HG02870 (cell line): Measurements from ENCODE around the gene COX4I2.
"Not testable (repeated sequence)": the region's sequence is repeated elsewhere in the genome, so short reads cannot be mapped to it uniquely, and the experiment has no call there.

Experiments used
- ATAC-seq: cut with Tn5 transposase; IDR thresholded peaks from one replicate; pipeline ENCODE4 v1.9.1; 2021; ENCODE audit warnings: mild to moderate bottlenecking, moderate library complexity; ENCODE audit not compliant: unreplicated experiment

COX4I2 gene

GRCh38 chr20:31637660-31638059 lies at the start of gene COX4I2:
Gene COX4I2, plus strand, starts transcription at chr20:31637912. Its CDS starts 1,106 bp downstream, at chr20:31639018.
- ATAC-seq, result no peak

- ATAC-seq, result no peak
Observed at GRCh38 chr20:31590717-31591225, 46.9 kb upstream of the COX4I2 start.

- ATAC-seq, result no peak
Observed at GRCh38 chr20:31593221-31594001, 44.3 kb upstream of the COX4I2 start.

GRCh38 chr20:31594002-31594557 lies 43.6 kb upstream of the COX4I2 start:
- no peak for ATAC-seq

- no peak for ATAC-seq
Observed at GRCh38 chr20:31594558-31595379, 42.9 kb upstream of the COX4I2 start.

- ATAC-seq, result no peak
Observed at GRCh38 chr20:31595380-31595653, 42.4 kb upstream of the COX4I2 start.

GRCh38 chr20:31595654-31596411 lies 41.9 kb upstream of the COX4I2 start:
- ATAC-seq, result no peak

GRCh38 chr20:31596412-31596715 lies 41.3 kb upstream of the COX4I2 start:
- not testable (repeated sequence) for ATAC-seq

- ATAC-seq, result no peak
Observed at GRCh38 chr20:31596831-31597480, 40.8 kb upstream of the COX4I2 start.

- ATAC-seq, result no peak
Observed at GRCh38 chr20:31597481-31597855, 40.2 kb upstream of the COX4I2 start.

GRCh38 chr20:31602431-31602778 lies 35.3 kb upstream of the COX4I2 start:
- no peak for ATAC-seq

GRCh38 chr20:31602779-31603441 lies 34.8 kb upstream of the COX4I2 start:
- ATAC-seq, result peak; percentile 75

GRCh38 chr20:31603822-31604566 lies 33.7 kb upstream of the COX4I2 start:
- peak; percentile 35 for ATAC-seq

GRCh38 chr20:31604567-31605030 lies 33.1 kb upstream of the COX4I2 start:
- no peak for ATAC-seq

GRCh38 chr20:31605031-31605901 lies 32.4 kb upstream of the COX4I2 start, which contains the start of gene ID1:
Gene ID1, plus strand, starts transcription at chr20:31605289. Its CDS starts 99 bp downstream, at chr20:31605388.
- ATAC-seq, result peak; percentile 79

- no peak for ATAC-seq
Observed at GRCh38 chr20:31605902-31606803, 31.6 kb upstream of the COX4I2 start.
